Activated naive CD8-positive, alpha-beta T cell treated with anti-CD3 and anti-CD28 coated beads, Interleukin-2, amount 10 ng/mL, durations not matched to agents 7 days and 5 days (primary cell): ENCODE data around the gene GGA3. TPM values are rescaled to one million over a fixed set of nuclear protein-coding genes. Genes with fewer than 3 reads are reported as not detected.
"Not testable (repeated sequence)": the region's sequence is repeated elsewhere in the genome, so short reads cannot be mapped to it uniquely, and the experiment has no call there.

Experiments used
- ATAC-seq: fragments of 150-1000 bp; cut with Tn5 transposase; one replicate; pipeline ENCODE4 v1.10.0; 2021; ENCODE audit warnings: low read depth, moderate library complexity
- POLR2A ChIA-PET: fragments of 350-600 bp; sonication (Branson Sonifier 250); formaldehyde crosslinking; loops from one replicate; lab custom pipeline; 2021; ENCODE audit warnings: antibody characterized with exemption; lab: Charles Lee
- DNase-seq: peaks from one replicate; pipeline ENCODE4 v3.0.0; 2021
- H3K27ac Mint-ChIP-seq: one replicate; pipeline ENCODE4 v1.8.0; 2022; ENCODE audit warnings: mild to moderate bottlenecking, mixed read lengths
- H3K27me3 Mint-ChIP-seq: one replicate; pipeline ENCODE4 v1.8.0; 2022; ENCODE audit warnings: mild to moderate bottlenecking, moderate library complexity, mixed read lengths
- H3K36me3 Mint-ChIP-seq: one replicate; pipeline ENCODE4 v1.8.0; 2021; ENCODE audit warnings: mild to moderate bottlenecking, mixed read lengths
- H3K4me1 Mint-ChIP-seq: one replicate; pipeline ENCODE4 v1.8.0; 2021; ENCODE audit warnings: mixed read lengths
- H3K4me3 Mint-ChIP-seq: one replicate; pipeline ENCODE4 v1.8.0; 2022; ENCODE audit warnings: mild to moderate bottlenecking, moderate library complexity, mixed read lengths
- H3K9me3 Mint-ChIP-seq: one replicate; pipeline ENCODE4 v1.8.0; 2021; ENCODE audit warnings: mixed read lengths
- total RNA-seq, 2 experiments: library from RNA; stranded (reverse); gene quantifications; one replicate each; pipeline ENCODE4 v1.2.3, GENCODE V29; 2021

The GGA3 gene
- total RNA-seq, 2 experiments from 2014 or later: 92.9 to 95.2 TPM

DNA sequence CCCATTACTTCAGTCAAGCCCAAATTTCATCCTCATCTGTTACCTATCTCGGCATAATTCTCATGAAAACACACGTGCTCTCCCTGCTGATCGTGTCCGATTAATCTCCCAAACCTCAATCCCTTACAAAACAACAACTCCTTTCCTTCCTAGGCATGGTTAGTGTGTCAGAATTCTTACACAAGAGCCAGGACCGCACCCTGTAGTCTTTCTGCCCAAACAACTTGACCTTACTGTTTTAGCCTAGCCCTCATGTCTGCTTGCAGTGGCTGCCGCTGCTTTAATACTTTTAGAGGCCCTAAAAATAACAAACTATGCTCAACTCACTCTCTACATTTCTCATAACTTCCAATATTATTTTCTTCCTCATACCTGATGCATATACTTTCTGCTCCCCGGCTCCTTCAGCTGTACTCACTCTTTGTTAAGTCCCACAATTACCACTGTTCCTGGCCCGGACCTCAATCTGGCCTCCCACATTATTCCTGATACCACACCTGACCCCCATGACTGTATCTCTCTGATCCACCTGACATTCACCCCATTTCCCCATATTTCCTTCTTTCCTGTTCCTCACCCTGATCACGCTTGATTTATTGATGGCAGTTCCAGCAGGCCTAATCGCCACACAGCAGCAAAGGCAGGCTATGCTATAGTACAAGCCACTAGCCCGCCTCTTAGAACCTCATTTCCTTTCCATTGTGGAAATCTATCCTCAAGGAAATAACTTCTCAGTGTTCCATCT lies 5.3 kb downstream of the GGA3 start:
- H3K4me1 Mint-ChIP-seq: peaks cover 33% of the 10 kb centered on the region
- ATAC-seq, H3K27ac Mint-ChIP-seq, H3K36me3 Mint-ChIP-seq, H3K9me3 Mint-ChIP-seq, DNase-seq, POLR2A ChIA-PET, H3K4me3 Mint-ChIP-seq, H3K27me3 Mint-ChIP-seq: not testable (repeated sequence)

DNA sequence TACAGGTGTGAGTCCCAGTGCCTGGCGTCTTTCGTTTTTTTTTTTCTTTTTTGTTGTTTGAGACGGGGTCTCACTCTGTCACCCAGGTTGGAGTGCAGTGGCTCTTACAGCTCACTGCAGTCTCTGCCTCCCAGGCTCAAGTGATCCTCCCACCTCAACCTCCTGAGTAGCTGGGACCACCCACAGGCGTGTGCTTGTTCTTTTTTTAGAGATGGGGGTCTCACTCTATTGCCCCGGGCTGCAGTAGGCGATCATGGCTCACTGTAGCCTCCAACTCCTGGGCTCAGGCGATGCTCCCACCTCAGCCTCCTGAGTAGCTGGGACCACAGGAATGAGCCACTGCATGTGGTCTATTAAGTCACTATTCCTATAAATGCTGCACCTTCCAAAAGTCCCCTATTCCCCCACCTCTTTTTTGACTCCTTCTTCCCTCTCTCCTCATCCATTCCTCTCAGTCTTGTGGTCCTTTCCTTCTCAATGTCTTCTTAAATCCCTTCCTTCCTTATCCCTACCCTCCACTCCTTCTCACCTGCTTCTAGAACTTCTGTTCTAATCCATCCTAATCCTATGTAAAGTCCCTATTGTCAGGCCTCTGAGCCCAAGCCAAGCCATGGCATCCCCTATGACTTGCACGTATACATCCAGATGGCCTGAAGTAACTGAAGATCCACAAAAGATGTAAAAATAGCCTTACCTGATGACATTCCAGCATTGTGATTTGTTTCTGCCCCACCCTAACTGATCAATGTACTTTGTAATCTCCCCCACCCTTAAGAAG lies 9.2 kb downstream of the GGA3 start:
- Mint-ChIP-seq H3K27ac (peak overlapping the region; percentile 27), H3K4me1 (peaks cover 29% of the 10 kb centered on the region), H3K27me3 (no peaks in the 10 kb centered on the region), H3K36me3 (no peaks in the 10 kb centered on the region), H3K4me3 (no peak overlapping the region), H3K9me3 (no peaks in the 10 kb centered on the region)
- ATAC-seq (no peak), DNase-seq (no peak)
- POLR2A ChIA-PET: no interaction called here

- peaks cover 23% of the 10 kb centered on the region for H3K4me1 Mint-ChIP-seq
- peak overlapping the region; percentile 78 for H3K4me3 Mint-ChIP-seq
- peak; percentile 95 for ATAC-seq
- no peaks in the 10 kb centered on the region for H3K27me3 Mint-ChIP-seq
- H3K36me3 Mint-ChIP-seq: peaks cover 5% of the 10 kb centered on the region
- peak overlapping the region; percentile 92 for H3K27ac Mint-ChIP-seq
- peak; percentile 58 for DNase-seq
- H3K9me3 Mint-ChIP-seq: no peaks in the 10 kb centered on the region
- POLR2A ChIA-PET: interaction anchor here (0.7 to 5.5 kb wide), 8 partner anchors 10 to 1045 kb away, joined by 3 to 51 read pairs (median 6); partner anchors contain the start of genes GGA3, GRB2, MIF4GD and MRPS7
These were observed 11.4 kb downstream of the GGA3 start for GRCh38 chr17:75250009-75250471.

DNA sequence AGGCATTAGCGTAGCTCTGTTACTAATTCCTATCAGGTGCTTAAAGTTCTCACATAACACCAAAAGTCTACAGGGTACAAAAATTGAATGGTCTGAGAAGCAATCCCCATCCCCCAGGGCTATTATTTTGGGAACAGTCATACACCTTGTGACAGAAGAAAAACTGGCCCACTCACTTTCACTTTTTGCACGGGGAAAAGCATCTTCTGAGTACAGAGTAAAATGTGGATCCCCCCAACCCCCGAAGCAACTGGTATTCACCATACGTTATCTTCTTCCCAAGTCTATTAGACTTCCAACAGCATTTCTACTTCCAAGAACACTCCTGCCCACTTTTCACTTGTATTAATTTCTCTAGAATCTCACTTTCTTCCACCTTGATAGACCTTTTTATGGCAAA lies 11.8 kb downstream of the GGA3 start:
- H3K4me1 Mint-ChIP-seq: peaks cover 24% of the 10 kb centered on the region
- H3K4me3 Mint-ChIP-seq: peak overlapping the region; percentile 78
- peak overlapping the region; percentile 92 for H3K27ac Mint-ChIP-seq
- no peak for DNase-seq
- H3K36me3 Mint-ChIP-seq: peaks cover 5% of the 10 kb centered on the region
- H3K27me3 Mint-ChIP-seq: no peaks in the 10 kb centered on the region
- POLR2A ChIA-PET: interaction anchor here (1.0 to 5.5 kb wide), 7 partner anchors 10 to 530 kb away, joined by 3 to 51 read pairs (median 6); partner anchors contain the start of genes GGA3, GRB2, MIF4GD and MRPS7
- no peaks in the 10 kb centered on the region for H3K9me3 Mint-ChIP-seq
- no peak for ATAC-seq

GRCh38 chr17:75246404-75246803 lies 15.0 kb downstream of the GGA3 start:
- no peak overlapping the region for H3K4me3 Mint-ChIP-seq
- H3K36me3 Mint-ChIP-seq: peaks cover 17% of the 10 kb centered on the region
- POLR2A ChIA-PET: interaction anchor here (5.5 kb wide), 1 partner anchor 15 kb away, joined by 51 read pairs; the partner anchor contains the start of genes GGA3 and MRPS7
- no peak for ATAC-seq
- no peak for DNase-seq
- no peaks in the 10 kb centered on the region for H3K9me3 Mint-ChIP-seq
- no peak overlapping the region for H3K27ac Mint-ChIP-seq
- H3K27me3 Mint-ChIP-seq: no peaks in the 10 kb centered on the region
- H3K4me1 Mint-ChIP-seq: peaks cover 30% of the 10 kb centered on the region

DNA sequence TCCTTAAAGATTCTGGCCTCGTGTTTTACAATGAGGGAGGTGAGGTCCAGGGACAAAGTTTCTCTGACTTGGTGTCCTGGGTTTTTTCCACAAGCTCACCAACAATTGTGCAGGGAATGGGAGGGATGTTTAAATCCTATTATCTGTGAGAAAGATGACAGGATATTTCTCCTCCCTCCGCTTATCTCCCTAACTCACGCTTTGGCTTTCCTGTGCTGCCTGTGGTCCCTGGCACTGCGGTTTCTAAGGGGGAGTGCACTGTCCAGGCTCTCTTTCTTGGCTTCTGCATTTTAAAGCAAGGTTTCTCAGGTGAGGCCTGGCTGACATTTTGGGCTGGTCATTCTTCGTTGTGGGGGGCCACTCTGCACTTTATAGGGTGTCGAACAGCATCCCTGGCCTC lies 16.4 kb downstream of the GGA3 start:
- ATAC-seq (no peak), DNase-seq (no peak)
- H3K27me3 Mint-ChIP-seq: no peaks in the 10 kb centered on the region
- H3K36me3 Mint-ChIP-seq: peaks cover 17% of the 10 kb centered on the region
- peaks cover 23% of the 10 kb centered on the region for H3K4me1 Mint-ChIP-seq
- H3K27ac Mint-ChIP-seq: no peak overlapping the region
- H3K9me3 Mint-ChIP-seq: no peaks in the 10 kb centered on the region
- POLR2A ChIA-PET: interaction anchor here (0.6 to 1.2 kb wide), 2 partner anchors 15 to 25 kb away, joined by 3 to 4 read pairs; no protein-coding TSS in a partner anchor
- no peak overlapping the region for H3K4me3 Mint-ChIP-seq

DNA sequence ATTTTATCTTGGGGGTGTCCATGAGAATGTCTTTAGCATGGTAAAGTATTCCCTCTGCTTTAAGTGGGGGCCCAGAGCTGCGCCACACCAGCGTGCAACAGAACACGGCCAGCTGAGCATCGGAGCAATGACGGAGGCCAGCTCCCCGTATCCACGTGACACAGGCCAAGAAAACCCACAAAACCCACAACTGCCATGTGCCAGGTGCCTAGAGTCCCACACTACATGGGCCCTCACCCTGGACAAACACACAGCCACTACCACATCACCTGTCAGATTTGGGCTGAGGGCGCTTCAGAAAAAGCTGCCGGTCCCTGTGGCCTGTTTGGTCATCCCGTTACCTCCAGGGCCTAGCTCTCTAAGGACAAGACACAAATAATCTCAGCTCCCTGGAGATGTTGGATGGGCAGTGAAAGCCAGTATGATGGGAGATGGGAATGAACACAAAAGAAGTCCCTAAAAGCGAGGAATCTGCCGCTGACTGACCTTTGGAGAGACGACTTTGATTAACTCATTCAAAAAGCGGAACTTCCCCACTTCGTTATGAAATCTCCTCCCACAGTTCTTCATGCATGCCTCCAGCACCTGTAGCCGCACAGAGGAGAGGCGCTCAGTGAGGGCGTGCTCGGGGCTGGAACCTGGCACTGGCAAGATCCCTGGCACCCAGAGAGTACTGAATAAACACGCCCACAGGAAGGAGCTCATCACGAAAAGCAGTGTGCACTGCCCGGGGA lies 17.1 kb downstream of the GGA3 start:
- DNase-seq: no peak
- POLR2A ChIA-PET: interaction anchor here (0.6 to 1.2 kb wide), 3 partner anchors 14 to 26 kb away, joined by 3 to 4 read pairs (median 3); no protein-coding TSS in a partner anchor
- peak overlapping the region; percentile 28 for H3K27ac Mint-ChIP-seq

GRCh38 chr17:75242461-75243042 lies 18.9 kb downstream of the GGA3 start:
- Mint-ChIP-seq H3K27me3 (no peaks in the 10 kb centered on the region), H3K27ac (peak overlapping the region; percentile 48), H3K36me3 (peaks cover 22% of the 10 kb centered on the region), H3K4me3 (peak overlapping the region; percentile 4), H3K4me1 (peaks cover 20% of the 10 kb centered on the region), H3K9me3 (no peaks in the 10 kb centered on the region)
- ATAC-seq: no peak
- POLR2A ChIA-PET: interaction anchor here (0.8 to 1.3 kb wide), 4 partner anchors 17 to 47 kb away, joined by 3 read pairs; partner anchors contain the start of genes MIF4GD and SLC25A19
- DNase-seq: no peak

More for the DNA sequence above, 17.1 kb downstream of the GGA3 start:
- Mint-ChIP-seq H3K9me3 (no peaks in the 10 kb centered on the region), H3K4me3 (no peak overlapping the region), H3K27me3 (no peaks in the 10 kb centered on the region), H3K36me3 (peaks cover 17% of the 10 kb centered on the region), H3K4me1 (peaks cover 16% of the 10 kb centered on the region)
- ATAC-seq: no peak

GRCh38 chr17:75241996-75242460 lies 19.4 kb downstream of the GGA3 start:
- no peak overlapping the region for H3K4me3 Mint-ChIP-seq
- no peaks in the 10 kb centered on the region for H3K9me3 Mint-ChIP-seq
- H3K27ac Mint-ChIP-seq: peak overlapping the region; percentile 48
- H3K36me3 Mint-ChIP-seq: peaks cover 24% of the 10 kb centered on the region
- DNase-seq (no peak), ATAC-seq (no peak)
- POLR2A ChIA-PET: interaction anchor here (0.9 to 1.3 kb wide), 3 partner anchors 18 to 47 kb away, joined by 3 read pairs; partner anchors contain the start of gene SLC25A19
- H3K4me1 Mint-ChIP-seq: peaks cover 20% of the 10 kb centered on the region
- H3K27me3 Mint-ChIP-seq: no peaks in the 10 kb centered on the region

GRCh38 chr17:75241502-75241901 lies 19.9 kb downstream of the GGA3 start:
- peaks cover 19% of the 10 kb centered on the region for H3K36me3 Mint-ChIP-seq
- DNase-seq (no peak), ATAC-seq (no peak)
- H3K27me3 Mint-ChIP-seq: no peaks in the 10 kb centered on the region
- peaks cover 20% of the 10 kb centered on the region for H3K4me1 Mint-ChIP-seq
- H3K4me3 Mint-ChIP-seq: no peak overlapping the region
- POLR2A ChIA-PET: interaction anchor here (0.5 to 2.5 kb wide), 3 partner anchors 20 to 41 kb away, joined by 3 to 9 read pairs (median 3); partner anchors contain the start of genes GGA3 and MRPS7
- H3K27ac Mint-ChIP-seq: no peak overlapping the region
- no peaks in the 10 kb centered on the region for H3K9me3 Mint-ChIP-seq

DNA sequence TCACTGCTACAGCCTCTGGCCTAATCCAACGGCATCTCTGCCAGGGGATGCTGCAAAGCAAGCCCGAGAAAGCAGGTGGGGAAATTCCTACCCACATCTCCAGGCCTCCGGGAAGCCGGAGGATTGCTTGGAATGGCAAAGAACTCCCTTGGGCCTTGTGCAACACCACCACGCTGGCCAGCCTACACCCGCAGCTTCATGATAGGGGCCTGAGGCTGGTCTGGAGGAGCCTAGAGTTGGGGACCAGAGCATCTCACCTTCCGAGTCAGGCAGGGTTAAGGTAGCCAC lies 20.3 kb downstream of the GGA3 start:
- H3K27me3 Mint-ChIP-seq: no peaks in the 10 kb centered on the region
- H3K27ac Mint-ChIP-seq: no peak overlapping the region
- no peaks in the 10 kb centered on the region for H3K9me3 Mint-ChIP-seq
- peaks cover 20% of the 10 kb centered on the region for H3K4me1 Mint-ChIP-seq
- no peak overlapping the region for H3K4me3 Mint-ChIP-seq
- peaks cover 23% of the 10 kb centered on the region for H3K36me3 Mint-ChIP-seq
- POLR2A ChIA-PET: interaction anchor here (0.5 to 2.5 kb wide), 3 partner anchors 20 to 30 kb away, joined by 3 to 11 read pairs (median 9); partner anchors contain the start of genes GGA3, MIF4GD and MRPS7
- DNase-seq (no peak), ATAC-seq (no peak)
